Measurements from ENCODE around the gene BANK1. TPM values are rescaled to one million over a fixed set of nuclear protein-coding genes. Genes with fewer than 3 reads are reported as not detected.

Gene BANK1
- total RNA-seq, 1 experiment from 2014 or later = not detected

- no peaks in the 10 kb centered on the region for H3K36me3 ChIP-seq
- no peak for DNase-seq
Observed at GRCh38 chr4:102022343-102022742, 231.8 kb downstream of the BANK1 start.

GRCh38 chr4:102027961-102028360, 237.4 kb downstream of the BANK1 start:
- H3K9me3 ChIP-seq = no peaks in the 10 kb centered on the region
- no peak for DNase-seq
- no peaks in the 10 kb centered on the region for H3K36me3 ChIP-seq
- no peak overlapping the region for H3K4me3 ChIP-seq
- no peaks in the 10 kb centered on the region for H3K27me3 ChIP-seq

More at GRCh38 chr4:102022343-102022742, 231.8 kb downstream of the BANK1 start:
- Histone ChIP-seq H3K27me3 (no peaks in the 10 kb centered on the region), H3K4me3 (no peak overlapping the region), H3K9me3 (no peaks in the 10 kb centered on the region)

GRCh38 chr4:102031406-102031805, 240.9 kb downstream of the BANK1 start:
- no peak for DNase-seq
- no peak overlapping the region for H3K4me3 ChIP-seq
- H3K36me3 ChIP-seq = no peaks in the 10 kb centered on the region
- H3K9me3 ChIP-seq = no peaks in the 10 kb centered on the region
- no peaks in the 10 kb centered on the region for H3K27me3 ChIP-seq

- Histone ChIP-seq H3K4me3 (no peak overlapping the region), H3K9me3 (no peaks in the 10 kb centered on the region), H3K36me3 (no peaks in the 10 kb centered on the region), H3K27me3 (no peaks in the 10 kb centered on the region)
- DNase-seq = no peak
Observed at GRCh38 chr4:102036016-102036415, 245.5 kb downstream of the BANK1 start.

GRCh38 chr4:102036619-102037376, 246.3 kb downstream of the BANK1 start:
- Histone ChIP-seq H3K4me3 (no peak overlapping the region), H3K9me3 (no peaks in the 10 kb centered on the region), H3K36me3 (no peaks in the 10 kb centered on the region), H3K27me3 (no peaks in the 10 kb centered on the region)
- DNase-seq = no peak

- no peak for DNase-seq
- Histone ChIP-seq H3K9me3 (no peaks in the 10 kb centered on the region), H3K36me3 (no peaks in the 10 kb centered on the region), H3K27me3 (no peaks in the 10 kb centered on the region), H3K4me3 (no peak overlapping the region)
Observed at GRCh38 chr4:102037566-102037965, 247.0 kb downstream of the BANK1 start.

GRCh38 chr4:102042871-102043802, 252.6 kb downstream of the BANK1 start:
- H3K36me3 ChIP-seq = no peaks in the 10 kb centered on the region
- DNase-seq = no peak
- H3K4me3 ChIP-seq = no peak overlapping the region
- H3K9me3 ChIP-seq = no peaks in the 10 kb centered on the region
- H3K27me3 ChIP-seq = no peaks in the 10 kb centered on the region

- no peaks in the 10 kb centered on the region for H3K36me3 ChIP-seq
- DNase-seq = no peak
- H3K4me3 ChIP-seq = no peak overlapping the region
- no peaks in the 10 kb centered on the region for H3K9me3 ChIP-seq
- H3K27me3 ChIP-seq = no peaks in the 10 kb centered on the region
Observed at GRCh38 chr4:102047616-102048015, 257.1 kb downstream of the BANK1 start.

GRCh38 chr4:102055805-102056204, 265.3 kb downstream of the BANK1 start:
- H3K9me3 ChIP-seq = no peaks in the 10 kb centered on the region
- DNase-seq = no peak
- H3K4me3 ChIP-seq = no peak overlapping the region
- no peaks in the 10 kb centered on the region for H3K36me3 ChIP-seq
- H3K27me3 ChIP-seq = no peaks in the 10 kb centered on the region

GRCh38 chr4:102057122-102057521, 266.6 kb downstream of the BANK1 start:
- Histone ChIP-seq H3K27me3 (no peaks in the 10 kb centered on the region), H3K36me3 (no peaks in the 10 kb centered on the region), H3K9me3 (no peaks in the 10 kb centered on the region), H3K4me3 (no peak overlapping the region)
- DNase-seq = no peak

- no peak for DNase-seq
- Histone ChIP-seq H3K27me3 (no peaks in the 10 kb centered on the region), H3K9me3 (no peaks in the 10 kb centered on the region), H3K4me3 (no peak overlapping the region), H3K36me3 (no peaks in the 10 kb centered on the region)
Observed at GRCh38 chr4:102061133-102061532, 270.6 kb downstream of the BANK1 start.

GRCh38 chr4:102064747-102065442, 274.4 kb downstream of the BANK1 start:
- no peaks in the 10 kb centered on the region for H3K27me3 ChIP-seq
- no peak overlapping the region for H3K4me3 ChIP-seq
- H3K36me3 ChIP-seq = no peaks in the 10 kb centered on the region
- no peak for DNase-seq
- H3K9me3 ChIP-seq = no peaks in the 10 kb centered on the region

- H3K36me3 ChIP-seq = no peaks in the 10 kb centered on the region
- DNase-seq = no peak
- no peaks in the 10 kb centered on the region for H3K27me3 ChIP-seq
- H3K4me3 ChIP-seq = no peak overlapping the region
- no peaks in the 10 kb centered on the region for H3K9me3 ChIP-seq
Observed at GRCh38 chr4:102076622-102077021, 286.1 kb downstream of the BANK1 start.

GRCh38 chr4:102080184-102080583, 289.7 kb downstream of the BANK1 start:
- H3K4me3 ChIP-seq = no peak overlapping the region
- H3K36me3 ChIP-seq = no peaks in the 10 kb centered on the region
- H3K27me3 ChIP-seq = no peaks in the 10 kb centered on the region
- DNase-seq = no peak
- no peaks in the 10 kb centered on the region for H3K9me3 ChIP-seq

GRCh38 chr4:102089850-102090621, 299.5 kb downstream of the BANK1 start:
- DNase-seq = no peak
- Histone ChIP-seq H3K27me3 (no peaks in the 10 kb centered on the region), H3K36me3 (no peaks in the 10 kb centered on the region), H3K4me3 (no peak overlapping the region), H3K9me3 (no peaks in the 10 kb centered on the region)

GRCh38 chr4:102091656-102092055, 301.1 kb downstream of the BANK1 start:
- Histone ChIP-seq H3K36me3 (no peaks in the 10 kb centered on the region), H3K9me3 (no peaks in the 10 kb centered on the region), H3K27me3 (no peaks in the 10 kb centered on the region), H3K4me3 (no peak overlapping the region)
- no peak for DNase-seq

Data from MG63 (cell line).